Suprapubic skin (tissue), 4 donors: ENCODE data around the gene IQSEC2.
A peak's percentile ranks its signal among the peaks of the same experiment; 100 is the strongest.

Experiments used
- CTCF ChIP-seq, 2 donors: fragments of 200-600 bp in 1 of 2; fragments of 450-650 bp in 1 of 2; sonication (generic) in 1 of 2; IDR thresholded peaks; one replicate each; pipeline ENCODE4 v1.5.1; 2016 to 2019; ENCODE audit warnings: antibody characterized with exemption in 2 of 2, mild to moderate bottlenecking in 1 of 2, moderate library complexity in 1 of 2
- EP300 ChIP-seq: sonication (generic); formaldehyde crosslinking; IDR thresholded peaks from one replicate; pipeline ENCODE4 v1.6.1; 2017; ENCODE audit warnings: antibody characterized with exemption
- POLR2AphosphoS5 ChIP-seq, 3 donors: sonication (generic); formaldehyde crosslinking; IDR thresholded peaks; one replicate each; pipeline ENCODE4 v1.6.1; 2017; ENCODE audit warnings: antibody characterized with exemption in 3 of 3

GRCh38 chrX:53284684-53285447 is 3.5 kb upstream of the IQSEC2 start:
- TF ChIP-seq POLR2AphosphoS5 (IDR thresholded peaks at IDR 0.05) (no peak), EP300 (no peak), CTCF (IDR thresholded peaks at IDR 0.05) (peak; percentile 34 to 70)
